Naive B cell (primary cell): ENCODE data around the gene STARD7. TPM values are rescaled to one million over a fixed set of nuclear protein-coding genes. Genes with fewer than 3 reads are reported as not detected.
"Not testable (repeated sequence)": the region's sequence is repeated elsewhere in the genome, so short reads cannot be mapped to it uniquely, and the experiment has no call there.

Experiments used
- ATAC-seq, 2 donors: fragments of 150-1000 bp; cut with Tn5 transposase; 2 replicates each; pipeline ENCODE4 v1.10.0; 2021; ENCODE audit warnings: low read depth in 2 of 2, mild to moderate bottlenecking in 2 of 2, moderate library complexity in 2 of 2
- DNase-seq: peaks from one replicate; pipeline ENCODE4 v3.0.0; 2022
- H3K27ac Mint-ChIP-seq, 6 donors: one replicate each; pipeline ENCODE4 v1.8.0; 2020 to 2022; ENCODE audit warnings: mild to moderate bottlenecking in 6 of 6, mixed read lengths in 6 of 6, moderate library complexity in 5 of 6, inconsistent platforms in 2 of 6
- H3K27me3 Mint-ChIP-seq, 3 donors: one replicate each; pipeline ENCODE4 v1.8.0; 2021 to 2022; ENCODE audit warnings: mixed read lengths in 3 of 3, mild to moderate bottlenecking in 1 of 3
- H3K36me3 Mint-ChIP-seq, 2 donors: one replicate each; pipeline ENCODE4 v1.8.0; 2020 to 2022; ENCODE audit warnings: mixed read lengths in 2 of 2, inconsistent platforms in 1 of 2, mild to moderate bottlenecking in 1 of 2
- H3K4me1 Mint-ChIP-seq, 3 donors: one replicate each; pipeline ENCODE4 v1.8.0; 2020 to 2022; ENCODE audit warnings: mixed read lengths in 3 of 3, inconsistent platforms in 1 of 3, mild to moderate bottlenecking in 1 of 3, moderate library complexity in 1 of 3
- H3K4me3 Mint-ChIP-seq, 8 donors: one replicate each; pipeline ENCODE4 v1.8.0; 2020 to 2022; ENCODE audit warnings: mild to moderate bottlenecking in 8 of 8, mixed read lengths in 8 of 8, moderate library complexity in 8 of 8, inconsistent platforms in 2 of 8
- H3K9me3 Mint-ChIP-seq, 7 donors: one replicate each; pipeline ENCODE4 v1.8.0; 2020 to 2022; ENCODE audit warnings: mixed read lengths in 7 of 7, mild to moderate bottlenecking in 5 of 7, inconsistent platforms in 2 of 7, moderate library complexity in 1 of 7
- polyA plus RNA-seq, 6 donors: library from polyadenylated mRNA; unstranded; fragments of 300-500 nt; fragmentation: Illumina TruSeq; gene quantifications; one replicate each; pipeline ENCODE4 v1.2.3, GENCODE V29; 2021; ENCODE audit warnings: low read depth in 6 of 6

Gene STARD7
- polyA plus RNA-seq, 6 donors from 2014 or later = 219 to 401 (median 239) TPM

- Mint-ChIP-seq H3K27ac (peak overlapping the region; percentile 98 to 100 (median 98)), H3K4me3 (peak overlapping the region; percentile 76 to 93 (median 90)), H3K36me3 (no peaks in the 10 kb centered on the region), H3K27me3 (no peaks in the 10 kb centered on the region), H3K9me3 (no peaks in the 10 kb centered on the region), H3K4me1 (peaks cover 34 to 76% (median 72%) of the 10 kb centered on the region in 3 donors)
- ATAC-seq = peak; percentile 52 to 56
- peak; percentile 93 for DNase-seq
Measured at GRCh38 chr2:96146153-96146880, 62.3 kb downstream of the STARD7 start.

DNA sequence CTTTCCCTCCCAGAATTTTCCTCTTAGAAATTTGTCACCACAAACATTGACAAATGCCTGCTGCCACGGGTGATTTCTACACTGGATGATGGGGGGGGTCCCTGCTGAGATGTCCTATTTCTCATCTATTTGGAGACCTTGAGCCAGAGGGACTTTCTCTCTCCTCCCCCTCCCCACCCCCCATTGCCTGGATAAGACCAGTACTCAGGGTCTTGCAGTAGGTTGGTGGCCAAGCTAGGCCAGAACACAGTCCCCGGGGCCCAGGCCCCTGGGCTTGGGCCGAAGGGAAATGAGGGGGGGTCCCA, 62.8 kb downstream of the STARD7 start:
- peaks cover 32 to 71% (median 69%) of the 10 kb centered on the region in 3 donors for H3K4me1 Mint-ChIP-seq
- H3K4me3 Mint-ChIP-seq = peak overlapping the region; percentile 76 to 93 (median 90)

GRCh38 chr2:96145036-96145847, 63.4 kb downstream of the STARD7 start, which contains the start of gene DUSP2:
Gene DUSP2 (minus strand): TSS chr2:96145440. CDS start chr2:96145354, 86 bp downstream.
- Mint-ChIP-seq H3K27ac (peak within 1 kb of the TSS; percentile 98 to 100 (median 99)), H3K36me3 (no peaks in the 10 kb centered on the region), H3K9me3 (no peaks in the 10 kb centered on the region), H3K4me3 (peak within 1 kb of the TSS; percentile 76 to 95 (median 92)), H3K27me3 (no peaks in the 10 kb centered on the region), H3K4me1 (peaks cover 32 to 68% (median 64%) of the 10 kb centered on the region in 3 donors)
- peak; percentile 52 to 53 for ATAC-seq
- DNase-seq = peak; percentile 94

More for the DNA sequence above, 62.8 kb downstream of the STARD7 start:
- DNase-seq (no peak), ATAC-seq (peak in 1 of 2 donors; percentile 1)
- peak overlapping the region; percentile 98 to 100 (median 98) for H3K27ac Mint-ChIP-seq
- no peaks in the 10 kb centered on the region for H3K36me3 Mint-ChIP-seq
- H3K27me3 Mint-ChIP-seq = no peaks in the 10 kb centered on the region
- H3K9me3 Mint-ChIP-seq = no peaks in the 10 kb centered on the region

GRCh38 chr2:96144481-96145035, 64.1 kb downstream of the STARD7 start:
- DNase-seq = no peak
- no peak for ATAC-seq
- peaks cover 32 to 66% (median 60%) of the 10 kb centered on the region in 3 donors for H3K4me1 Mint-ChIP-seq
- H3K27ac Mint-ChIP-seq = peak overlapping the region; percentile 69 to 99 (median 97)
- peak overlapping the region; percentile 76 to 95 (median 91) for H3K4me3 Mint-ChIP-seq
- no peaks in the 10 kb centered on the region for H3K36me3 Mint-ChIP-seq
- no peaks in the 10 kb centered on the region for H3K9me3 Mint-ChIP-seq
- H3K27me3 Mint-ChIP-seq = no peaks in the 10 kb centered on the region

DNA sequence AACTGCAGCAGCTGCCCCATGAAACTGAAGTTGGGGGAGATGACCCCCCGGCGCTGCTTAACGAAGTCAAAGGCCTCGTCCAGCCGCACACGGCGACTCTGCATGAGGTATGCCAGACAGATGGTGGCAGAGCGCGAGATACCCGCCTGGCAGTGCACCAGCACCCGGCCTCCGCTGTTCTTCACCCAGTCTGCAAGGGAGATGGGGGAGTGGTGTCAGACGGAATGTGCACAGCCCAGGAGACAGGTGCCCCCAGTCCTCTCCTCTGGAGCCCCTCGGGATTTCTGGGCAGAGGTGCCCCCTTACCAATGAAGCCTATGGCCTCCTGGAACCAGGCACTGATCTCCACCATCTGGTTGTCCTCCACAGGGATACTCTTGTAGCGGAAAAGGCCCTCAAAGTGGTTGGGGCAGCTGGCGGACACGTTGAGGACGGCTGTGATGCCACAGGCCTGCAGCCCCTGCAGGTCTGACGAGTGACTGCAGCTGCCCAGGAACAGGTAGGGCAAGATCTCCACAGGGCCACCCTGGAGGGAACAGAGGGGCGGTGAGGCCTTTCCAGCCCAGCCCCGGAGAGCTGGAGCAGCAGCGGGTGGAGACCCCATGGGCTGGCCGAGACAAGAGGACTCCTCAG, 64.7 kb downstream of the STARD7 start:
- Mint-ChIP-seq H3K27ac (peak overlapping the region; percentile 87 to 99 (median 97)), H3K4me1 (peaks cover 32 to 62% (median 61%) of the 10 kb centered on the region in 3 donors), H3K36me3 (no peaks in the 10 kb centered on the region), H3K9me3 (no peaks in the 10 kb centered on the region), H3K27me3 (no peaks in the 10 kb centered on the region), H3K4me3 (peak overlapping the region; percentile 76 to 95 (median 91))
- DNase-seq (no peak), ATAC-seq (no peak)

GRCh38 chr2:96143231-96143847, 65.3 kb downstream of the STARD7 start:
- DNase-seq = no peak
- Mint-ChIP-seq H3K36me3 (no peaks in the 10 kb centered on the region), H3K4me3 (peak overlapping the region; percentile 35 to 95 (median 90)), H3K4me1 (peaks cover 31 to 62% (median 59%) of the 10 kb centered on the region in 3 donors), H3K9me3 (no peaks in the 10 kb centered on the region), H3K27me3 (no peaks in the 10 kb centered on the region), H3K27ac (peak overlapping the region; percentile 87 to 99 (median 97))
- no peak for ATAC-seq

- DNase-seq = no peak
- peak overlapping the region in 7 of 8 donors; percentile 39 to 95 (median 52) for H3K4me3 Mint-ChIP-seq
- ATAC-seq = no peak
- peak overlapping the region in 5 of 6 donors; percentile 39 to 98 (median 93) for H3K27ac Mint-ChIP-seq
- H3K4me1 Mint-ChIP-seq = peaks cover 23 to 58% (median 50%) of the 10 kb centered on the region in 3 donors
- no peaks in the 10 kb centered on the region for H3K27me3 Mint-ChIP-seq
- no peaks in the 10 kb centered on the region for H3K9me3 Mint-ChIP-seq
- no peaks in the 10 kb centered on the region for H3K36me3 Mint-ChIP-seq
Measured at GRCh38 chr2:96142217-96143113, 66.2 kb downstream of the STARD7 start.

GRCh38 chr2:96141624-96141967, 67.0 kb downstream of the STARD7 start:
- H3K27ac Mint-ChIP-seq = peak overlapping the region in 4 of 6 donors; percentile 28 to 98 (median 62)
- peak overlapping the region in 4 of 8 donors; percentile 6 to 84 (median 50) for H3K4me3 Mint-ChIP-seq
- H3K9me3 Mint-ChIP-seq, H3K27me3 Mint-ChIP-seq, DNase-seq, ATAC-seq, H3K36me3 Mint-ChIP-seq: not testable (repeated sequence)
- H3K4me1 Mint-ChIP-seq = peaks cover 16 to 49% (median 42%) of the 10 kb centered on the region in 3 donors

- Mint-ChIP-seq H3K4me3 (peak overlapping the region in 2 of 8 donors; percentile 35 to 84), H3K4me1 (peaks cover 11 to 44% (median 37%) of the 10 kb centered on the region in 3 donors), H3K36me3 (no peaks in the 10 kb centered on the region), H3K27ac (peak overlapping the region in 5 of 6 donors; percentile 28 to 98 (median 65)), H3K9me3 (no peaks in the 10 kb centered on the region), H3K27me3 (no peaks in the 10 kb centered on the region)
- ATAC-seq = no peak
- DNase-seq = no peak
Measured at GRCh38 chr2:96140941-96141623, 67.5 kb downstream of the STARD7 start.

DNA sequence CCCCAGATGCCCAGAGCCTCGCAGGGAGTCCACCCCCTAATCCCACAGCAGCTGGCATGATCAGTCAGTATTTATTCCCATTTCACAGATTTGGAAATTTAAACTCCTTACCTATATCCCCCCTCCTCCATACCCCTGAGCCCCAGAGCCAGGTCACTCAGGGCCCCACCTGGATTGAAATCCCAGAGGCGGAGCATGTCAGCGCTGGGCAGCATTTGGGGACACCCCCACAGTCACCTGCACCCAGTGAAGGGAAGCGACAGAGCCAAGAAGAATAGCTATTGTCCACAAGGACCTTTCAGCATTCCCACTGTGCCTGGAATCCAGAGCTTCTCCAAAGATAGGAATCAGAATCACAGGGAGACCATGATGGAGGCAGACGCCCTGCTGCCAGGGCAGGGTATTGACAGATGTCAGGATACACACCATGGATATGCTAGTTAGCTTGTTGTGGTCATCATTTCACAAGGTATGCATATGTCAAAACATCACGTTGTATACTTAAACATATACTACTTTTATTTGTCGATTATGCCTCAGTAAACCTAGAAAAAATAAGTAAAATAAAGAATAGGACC, 69.4 kb downstream of the STARD7 start:
- ATAC-seq = no peak

More for the DNA sequence above, 69.4 kb downstream of the STARD7 start:
- H3K36me3 Mint-ChIP-seq = no peaks in the 10 kb centered on the region
- no peaks in the 10 kb centered on the region for H3K9me3 Mint-ChIP-seq
- H3K4me3 Mint-ChIP-seq = peak overlapping the region in 2 of 8 donors; percentile 41 to 61
- no peaks in the 10 kb centered on the region for H3K27me3 Mint-ChIP-seq
- peak overlapping the region in 1 of 6 donors; percentile 47 for H3K27ac Mint-ChIP-seq
- peaks cover 7 to 32% (median 28%) of the 10 kb centered on the region in 3 donors for H3K4me1 Mint-ChIP-seq
- DNase-seq = no peak
